GM19043 (cell line): ENCODE results near the gene CD80.
A peak's percentile ranks its signal among the peaks of the same experiment; 100 is the strongest.
"Not testable (repeated sequence)": the region's sequence is repeated elsewhere in the genome, so short reads cannot be mapped to it uniquely, and the experiment has no call there.

ENCODE experiments used
- ATAC-seq: cut with Tn5 transposase; IDR thresholded peaks from one replicate; pipeline ENCODE4 v1.9.1; 2021; ENCODE audit warnings: low read depth; ENCODE audit not compliant: unreplicated experiment

CD80 gene

GRCh38 chr3:119585208-119585607, 25.8 kb upstream of the CD80 start:
- no peak for ATAC-seq

GRCh38 chr3:119582178-119582577, 22.8 kb upstream of the CD80 start:
- ATAC-seq, result no peak

GRCh38 chr3:119580067-119580760, 20.8 kb upstream of the CD80 start:
- peak; percentile 76 for ATAC-seq

- ATAC-seq, result peak; percentile 43
These were observed 20.1 kb upstream of the CD80 start, which contains the start of gene ADPRH for GRCh38 chr3:119579366-119580066. ADPRH (plus strand) TSS chr3:119579492; CDS start chr3:119582170, 2,678 bp downstream.

GRCh38 chr3:119575507-119575906, 16.1 kb upstream of the CD80 start:
- no peak for ATAC-seq

- ATAC-seq, result no peak
These were observed 12.3 kb upstream of the CD80 start for GRCh38 chr3:119571688-119572087.

GRCh38 chr3:119571230-119571629, 11.8 kb upstream of the CD80 start:
- ATAC-seq, result no peak

GRCh38 chr3:119570229-119570628, 10.8 kb upstream of the CD80 start:
- ATAC-seq, result peak; percentile 66

GRCh38 chr3:119569156-119569555, 9.7 kb upstream of the CD80 start:
- no peak for ATAC-seq

GRCh38 chr3:119563334-119563733, 3.9 kb upstream of the CD80 start:
- not testable (repeated sequence) for ATAC-seq

- peak; percentile 69 for ATAC-seq
These were observed 3.0 kb upstream of the CD80 start for GRCh38 chr3:119562307-119562961.

GRCh38 chr3:119560160-119560559, 746 bp upstream of the CD80 start:
- no peak for ATAC-seq

- ATAC-seq, result no peak
These were observed 642 bp downstream of the CD80 start for GRCh38 chr3:119558626-119559317.

- ATAC-seq, result no peak
These were observed 1.5 kb downstream of the CD80 start for GRCh38 chr3:119557877-119558269.

GRCh38 chr3:119557192-119557876, 2.1 kb downstream of the CD80 start:
- ATAC-seq, result no peak

GRCh38 chr3:119555929-119556328, 3.5 kb downstream of the CD80 start:
- ATAC-seq, result no peak

GRCh38 chr3:119555309-119555735, 4.1 kb downstream of the CD80 start:
- no peak for ATAC-seq

GRCh38 chr3:119553823-119554415, 5.5 kb downstream of the CD80 start:
- no peak for ATAC-seq

- not testable (repeated sequence) for ATAC-seq
These were observed 6.5 kb downstream of the CD80 start for GRCh38 chr3:119552928-119553327.

- ATAC-seq, result no peak
These were observed 7.8 kb downstream of the CD80 start for GRCh38 chr3:119551598-119551997.
